ENCODE results near the gene TAC4.

DNA sequence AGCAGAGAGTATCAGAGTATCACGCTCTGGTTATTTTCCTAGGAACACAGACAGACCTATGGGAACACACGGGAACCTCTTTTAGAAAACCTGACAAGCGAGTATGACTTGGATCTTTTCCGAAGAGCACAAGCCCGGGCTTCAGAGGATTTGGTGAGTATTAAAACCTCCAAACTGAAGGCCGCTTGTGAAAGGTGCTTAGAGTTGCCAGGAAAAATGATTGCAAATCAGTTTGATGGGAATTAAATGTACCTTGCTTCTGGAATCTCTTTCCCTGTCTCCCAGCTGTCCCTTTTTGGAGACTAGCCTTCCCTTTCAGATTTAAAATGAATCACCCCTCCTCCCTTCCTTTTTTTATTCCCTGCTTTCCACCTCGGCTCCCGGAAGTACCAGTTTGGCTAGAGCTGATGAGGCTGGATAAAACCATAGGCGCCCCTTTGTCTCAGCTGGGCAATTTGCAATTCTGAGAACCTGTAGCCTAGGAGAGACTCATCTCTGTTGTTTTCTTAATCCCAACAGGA lies 32.0 kb downstream of the TAC4 start:
- TF ChIP-seq, protein P1, sequence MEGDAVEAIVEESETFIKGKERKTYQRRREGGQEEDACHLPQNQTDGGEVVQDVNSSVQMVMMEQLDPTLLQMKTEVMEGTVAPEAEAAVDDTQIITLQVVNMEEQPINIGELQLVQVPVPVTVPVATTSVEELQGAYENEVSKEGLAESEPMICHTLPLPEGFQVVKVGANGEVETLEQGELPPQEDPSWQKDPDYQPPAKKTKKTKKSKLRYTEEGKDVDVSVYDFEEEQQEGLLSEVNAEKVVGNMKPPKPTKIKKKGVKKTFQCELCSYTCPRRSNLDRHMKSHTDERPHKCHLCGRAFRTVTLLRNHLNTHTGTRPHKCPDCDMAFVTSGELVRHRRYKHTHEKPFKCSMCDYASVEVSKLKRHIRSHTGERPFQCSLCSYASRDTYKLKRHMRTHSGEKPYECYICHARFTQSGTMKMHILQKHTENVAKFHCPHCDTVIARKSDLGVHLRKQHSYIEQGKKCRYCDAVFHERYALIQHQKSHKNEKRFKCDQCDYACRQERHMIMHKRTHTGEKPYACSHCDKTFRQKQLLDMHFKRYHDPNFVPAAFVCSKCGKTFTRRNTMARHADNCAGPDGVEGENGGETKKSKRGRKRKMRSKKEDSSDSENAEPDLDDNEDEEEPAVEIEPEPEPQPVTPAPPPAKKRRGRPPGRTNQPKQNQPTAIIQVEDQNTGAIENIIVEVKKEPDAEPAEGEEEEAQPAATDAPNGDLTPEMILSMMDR (IDR thresholded peaks at IDR 0.05) = no peak
- no peak for TF ChIP-seq EZH2 (IDR thresholded peaks at IDR 0.05; ENCODE audit: borderline replicate concordance, insufficient read depth, low read depth, low read length, poor library complexity, severe bottlenecking)

All from B cell (primary cell).